LoVo (cell line): ENCODE results near the gene KCNK10.
A peak's percentile ranks its signal among the peaks of the same experiment; 100 is the strongest.

Experiments
- DNase-seq: peaks from one replicate; pipeline ENCODE4 v3.0.0-alpha.2; 2016; ENCODE audit warnings: low spot score

Gene KCNK10, protein sequence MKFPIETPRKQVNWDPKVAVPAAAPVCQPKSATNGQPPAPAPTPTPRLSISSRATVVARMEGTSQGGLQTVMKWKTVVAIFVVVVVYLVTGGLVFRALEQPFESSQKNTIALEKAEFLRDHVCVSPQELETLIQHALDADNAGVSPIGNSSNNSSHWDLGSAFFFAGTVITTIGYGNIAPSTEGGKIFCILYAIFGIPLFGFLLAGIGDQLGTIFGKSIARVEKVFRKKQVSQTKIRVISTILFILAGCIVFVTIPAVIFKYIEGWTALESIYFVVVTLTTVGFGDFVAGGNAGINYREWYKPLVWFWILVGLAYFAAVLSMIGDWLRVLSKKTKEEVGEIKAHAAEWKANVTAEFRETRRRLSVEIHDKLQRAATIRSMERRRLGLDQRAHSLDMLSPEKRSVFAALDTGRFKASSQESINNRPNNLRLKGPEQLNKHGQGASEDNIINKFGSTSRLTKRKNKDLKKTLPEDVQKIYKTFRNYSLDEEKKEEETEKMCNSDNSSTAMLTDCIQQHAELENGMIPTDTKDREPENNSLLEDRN

GRCh38 chr14:88323086-88323522 lies at the start of gene KCNK10:
KCNK10 (minus strand) TSS chr14:88323269; CDS start chr14:88322798, 471 bp downstream.
- DNase-seq = no peak

- no peak for DNase-seq
Observed at GRCh38 chr14:88369496-88369895, 46.4 kb upstream of the KCNK10 start.

DNA sequence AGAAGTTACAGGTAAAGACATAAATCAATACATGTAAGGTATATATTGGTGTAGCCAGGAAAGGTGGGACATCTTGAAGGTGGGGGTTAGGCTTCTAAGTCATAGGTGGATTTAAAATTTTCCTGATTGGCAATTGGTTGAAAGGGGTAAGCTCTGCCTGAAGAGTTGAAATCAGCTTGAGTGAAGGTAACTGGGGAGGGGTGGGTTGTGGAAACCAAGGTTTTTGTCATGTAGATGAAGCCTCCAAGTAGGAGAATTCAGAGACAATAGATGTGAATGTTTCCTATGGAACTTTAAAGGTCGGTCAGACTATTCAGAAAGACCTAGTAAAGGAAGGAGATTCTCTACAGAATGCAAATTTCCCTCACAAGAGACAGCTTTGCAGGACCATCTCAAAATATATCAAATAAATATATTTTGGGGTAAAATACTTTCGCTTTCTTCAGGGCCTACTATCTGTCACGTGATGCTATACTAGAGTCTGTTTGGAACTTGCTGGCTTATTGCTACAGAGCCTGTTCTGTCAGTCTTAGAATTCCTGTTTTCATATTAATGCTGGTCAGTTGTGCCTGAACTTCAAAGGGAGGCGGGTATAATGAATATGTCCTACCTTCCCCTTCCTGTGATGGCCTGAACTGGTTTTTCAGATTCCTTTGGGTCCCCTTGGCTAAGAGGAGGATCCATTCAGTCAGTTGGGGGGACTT lies 41.8 kb upstream of the KCNK10 start:
- DNase-seq = no peak

DNA sequence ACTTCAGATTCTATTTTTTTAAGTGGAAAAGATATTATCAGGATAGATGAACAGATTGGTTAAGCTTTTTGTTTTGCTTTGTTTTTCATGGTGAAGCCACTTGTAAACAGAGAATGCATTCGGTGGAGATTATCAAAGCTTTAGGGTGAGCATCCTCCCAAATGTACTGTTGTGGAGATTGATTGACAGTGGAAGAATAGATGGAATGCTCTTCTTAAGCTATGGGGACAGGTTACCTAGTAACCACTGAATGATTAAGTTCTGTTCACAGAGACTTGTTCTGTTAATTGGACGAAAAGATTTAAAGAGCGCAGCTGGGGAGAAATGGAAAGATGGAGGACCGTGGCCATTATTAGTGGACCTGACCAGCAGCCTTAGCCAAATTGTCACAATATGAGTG lies 40.6 kb upstream of the KCNK10 start:
- DNase-seq = no peak

GRCh38 chr14:88359500-88359899 lies 36.4 kb upstream of the KCNK10 start:
- no peak for DNase-seq

DNA sequence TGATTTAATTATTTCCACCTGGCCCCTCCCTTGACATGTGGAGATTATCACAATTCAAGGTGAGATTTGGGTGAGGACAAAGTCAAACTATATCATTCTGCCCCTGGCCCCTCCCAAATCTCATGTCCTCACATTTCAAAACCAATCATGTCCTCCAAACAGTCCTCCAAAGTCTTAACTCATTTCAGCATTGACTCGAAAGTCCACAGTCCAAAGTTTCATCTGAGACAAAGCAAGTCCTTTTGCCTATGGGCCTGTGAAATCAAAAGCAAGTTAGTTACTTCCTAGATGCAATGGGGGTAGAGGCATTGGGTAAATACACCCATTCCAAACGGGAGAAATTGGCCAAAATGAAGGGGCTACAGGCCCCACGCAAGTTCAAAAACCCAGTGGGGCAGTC lies 31.3 kb upstream of the KCNK10 start:
- DNase-seq = no peak

- no peak for DNase-seq
Observed at GRCh38 chr14:88352698-88353097, 29.6 kb upstream of the KCNK10 start.

DNA sequence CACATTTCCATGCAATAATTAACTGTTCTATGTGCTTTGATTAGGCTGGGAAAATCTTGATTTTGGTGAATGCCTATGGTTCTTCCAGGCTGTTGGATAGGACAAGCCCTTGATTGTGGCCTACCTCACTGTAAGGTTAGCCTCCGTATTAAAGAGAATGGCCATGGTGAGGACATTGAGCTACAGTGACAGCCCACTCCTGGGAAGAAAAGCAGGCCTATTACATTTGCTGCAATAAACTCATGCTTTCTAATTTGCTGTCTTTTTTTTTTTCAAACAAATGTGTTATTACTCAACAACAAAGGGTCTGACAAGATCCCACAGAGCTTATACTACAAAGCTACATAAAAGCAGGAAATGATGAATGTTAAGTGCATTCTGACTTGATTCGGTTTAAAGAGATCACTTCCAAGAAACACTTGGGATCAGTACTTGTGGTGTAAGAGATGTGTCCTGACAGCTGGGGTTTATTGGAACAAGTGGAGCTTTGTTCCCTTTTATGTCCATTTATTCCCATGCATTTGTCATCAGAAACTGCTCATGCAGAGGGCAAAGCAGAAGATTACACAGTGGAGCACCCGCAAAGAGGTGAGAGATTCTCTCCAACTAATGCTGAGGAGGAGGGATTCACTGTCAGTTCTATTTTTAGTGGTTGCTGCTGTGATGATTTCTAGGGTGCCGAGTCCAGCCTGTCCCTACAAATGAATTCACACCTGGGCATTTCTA lies 29.1 kb upstream of the KCNK10 start:
- no peak for DNase-seq

DNA sequence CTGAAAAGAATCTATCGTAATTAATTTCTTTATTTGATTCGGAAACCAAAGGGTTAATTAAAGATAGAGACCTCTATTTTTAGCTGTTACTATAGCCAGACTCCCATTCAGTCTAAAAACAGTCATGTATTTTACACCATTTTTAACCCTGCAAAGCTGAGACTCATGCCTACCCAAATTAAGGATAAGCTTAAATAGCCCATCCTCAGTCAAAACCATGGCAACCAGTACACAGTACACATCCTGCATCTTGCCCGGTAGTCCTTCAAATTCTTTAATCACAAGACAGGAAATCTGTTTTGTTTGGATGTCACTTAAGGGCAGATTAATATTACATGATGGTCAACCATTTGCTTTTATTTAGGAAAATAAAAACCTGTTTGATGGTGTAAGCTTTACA lies 25.5 kb upstream of the KCNK10 start:
- DNase-seq = no peak

DNA sequence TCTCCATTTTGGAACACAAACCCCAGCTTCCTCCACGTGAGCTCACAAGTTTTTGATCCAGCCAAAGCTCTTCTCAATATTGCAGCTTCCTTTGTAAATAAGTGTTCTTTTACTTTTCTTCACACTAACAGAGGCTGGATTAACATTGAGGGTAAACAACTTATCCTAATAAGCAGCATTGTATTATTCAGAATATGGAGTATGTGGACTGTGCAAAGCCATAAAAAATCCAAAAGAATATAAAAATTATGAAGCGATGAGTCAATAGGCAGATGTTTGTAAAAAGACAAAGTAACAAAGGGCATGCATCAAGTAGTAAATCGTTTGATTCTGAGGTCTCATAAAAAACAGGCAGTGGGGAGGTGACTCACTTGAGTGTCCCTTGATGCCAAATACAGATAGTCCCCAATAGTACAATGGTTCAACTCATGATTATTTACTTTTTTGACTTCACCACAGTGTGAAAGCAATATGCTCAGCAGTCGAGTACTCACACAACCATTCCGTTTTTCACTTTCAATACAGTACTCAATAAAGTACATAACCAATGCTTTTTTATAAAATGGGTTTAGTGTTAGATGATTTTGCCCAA lies 23.1 kb upstream of the KCNK10 start:
- DNase-seq = peak; percentile 77

DNA sequence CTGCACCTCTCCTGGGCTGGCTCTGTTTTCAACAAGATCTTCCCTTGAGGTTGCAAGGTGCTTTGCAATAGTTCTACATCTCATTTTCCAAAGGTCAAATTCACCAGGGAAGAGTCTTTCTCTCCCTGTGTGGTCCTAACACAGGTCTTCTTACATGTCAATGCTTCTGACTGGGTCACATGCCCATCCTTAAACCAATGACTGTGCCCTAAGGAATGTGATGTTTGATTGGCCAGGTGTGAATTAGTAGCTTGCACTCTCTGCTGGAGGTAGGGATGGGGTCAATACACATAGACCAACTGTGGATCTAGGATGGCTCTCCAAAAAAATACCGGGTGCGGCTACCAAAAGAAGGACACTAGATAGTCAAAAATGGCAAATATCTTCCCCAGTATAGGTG lies 19.9 kb upstream of the KCNK10 start:
- DNase-seq = no peak

GRCh38 chr14:88340357-88340756 lies 17.3 kb upstream of the KCNK10 start:
- DNase-seq = no peak

DNA sequence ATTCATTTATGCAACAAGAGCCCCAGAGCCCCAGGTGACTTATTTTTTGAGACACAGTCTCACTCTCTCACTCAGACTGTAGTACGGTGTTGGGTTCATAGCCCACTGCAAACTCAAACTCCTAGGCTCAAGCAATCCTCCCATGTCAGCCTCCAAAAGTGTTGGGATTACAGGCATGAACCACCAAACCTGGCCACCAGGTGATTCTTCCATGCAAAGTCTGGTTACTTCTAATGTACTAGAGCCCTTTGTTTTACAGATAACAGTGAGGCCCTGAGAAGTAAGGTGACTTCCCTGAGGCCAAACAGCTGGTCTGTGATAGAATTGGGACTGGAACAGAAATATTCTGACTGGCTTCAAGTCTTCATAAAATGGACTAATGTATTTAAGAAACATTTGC lies 10.0 kb upstream of the KCNK10 start:
- no peak for DNase-seq

DNA sequence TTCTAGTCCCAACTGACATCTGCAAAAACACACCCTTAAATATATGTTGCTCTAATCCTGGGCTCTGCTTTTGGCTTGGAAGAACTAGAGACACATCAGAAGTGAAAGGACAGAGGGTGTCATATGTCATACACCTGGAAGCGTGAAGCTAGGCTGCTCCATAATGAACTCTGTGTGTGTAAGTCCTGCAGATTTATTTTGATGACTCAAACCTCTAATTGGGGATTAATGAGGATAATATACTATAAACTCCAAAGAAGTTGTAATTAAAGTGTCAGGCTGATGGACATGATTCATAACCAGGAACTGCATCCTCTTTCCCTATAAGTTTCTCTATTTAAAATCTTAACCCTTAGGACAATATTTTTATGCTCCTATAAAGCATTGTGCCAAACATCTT lies 4.4 kb upstream of the KCNK10 start:
- DNase-seq = peak; percentile 4

GRCh38 chr14:88326352-88327103 lies 3.5 kb upstream of the KCNK10 start:
- no peak for DNase-seq

DNA sequence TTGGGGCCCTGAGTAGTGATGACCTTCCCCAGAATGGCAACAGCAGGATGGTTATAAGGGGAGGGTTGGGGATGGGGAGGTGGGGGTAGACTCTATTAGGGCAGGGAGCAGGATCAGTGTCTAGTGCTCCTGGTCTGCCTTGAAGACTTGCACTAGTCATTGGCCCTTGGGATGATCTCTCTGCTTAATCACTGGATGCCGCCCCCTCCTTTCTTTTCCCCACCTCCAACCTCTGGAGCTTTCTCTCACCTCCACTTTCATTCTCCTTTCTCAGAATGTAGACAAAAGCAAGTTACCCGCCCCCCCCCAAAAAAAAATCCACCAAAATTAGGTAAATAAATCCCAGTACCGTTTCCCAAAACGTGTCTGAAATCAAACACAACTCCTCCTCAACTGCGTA lies 2.8 kb upstream of the KCNK10 start:
- DNase-seq = no peak

DNA sequence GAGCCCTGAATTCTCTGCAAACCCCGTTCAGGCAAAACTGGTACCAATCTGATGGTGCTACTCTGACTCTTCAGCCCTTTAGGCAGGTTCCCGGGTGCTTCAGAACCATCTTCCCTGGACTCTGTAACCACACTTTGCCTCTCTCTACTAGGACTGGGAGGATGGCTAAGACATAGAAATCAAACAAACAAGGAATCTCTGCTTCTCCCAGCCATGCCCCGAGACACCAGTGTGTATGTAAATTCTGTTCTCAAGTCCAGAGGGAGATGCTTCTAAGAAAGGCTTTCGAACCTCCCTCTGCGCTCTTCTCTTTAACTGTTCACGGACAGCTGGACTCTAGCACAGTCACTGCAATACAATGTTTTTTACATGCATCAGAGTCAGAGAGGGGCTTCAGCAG lies 1.9 kb upstream of the KCNK10 start:
- DNase-seq = no peak

GRCh38 chr14:88324491-88324890 lies 1.4 kb upstream of the KCNK10 start:
- DNase-seq = no peak

DNA sequence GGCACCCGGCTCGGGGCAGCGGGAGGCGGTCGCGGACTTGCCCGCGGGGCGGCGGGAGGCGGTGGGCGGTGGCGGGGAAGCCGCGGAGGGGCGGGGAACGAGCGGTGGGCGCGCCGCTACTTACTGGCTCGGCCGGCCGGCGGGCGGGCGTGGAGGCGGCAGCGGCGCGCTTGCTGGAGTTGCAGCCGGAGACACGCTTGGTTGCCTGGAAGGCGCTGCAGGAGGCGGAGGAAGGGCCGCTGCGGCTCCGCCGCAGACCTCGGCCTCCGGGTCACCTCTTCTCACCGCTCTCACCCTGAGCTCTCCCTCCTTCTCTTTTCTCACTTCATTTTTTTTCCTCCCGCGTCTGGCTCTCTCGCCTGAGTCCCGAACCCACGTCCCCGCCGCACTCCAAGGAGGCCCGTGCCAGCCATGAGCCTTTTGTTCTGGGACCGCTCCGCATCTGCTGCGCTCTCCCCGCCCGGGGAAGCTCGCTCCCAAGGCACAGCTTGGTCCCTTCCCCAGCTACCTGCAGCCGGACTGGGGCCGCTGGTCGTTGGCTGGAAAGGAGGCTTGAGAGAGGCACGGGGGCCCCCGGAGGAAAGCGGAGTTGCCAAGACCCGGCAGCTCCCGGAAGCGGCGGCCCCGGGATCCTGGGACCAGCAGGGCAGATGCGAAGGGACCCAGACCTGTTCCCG lies 592 bp upstream of the KCNK10 start:
- DNase-seq = no peak

- no peak for DNase-seq
Observed at GRCh38 chr14:88322504-88323085, 474 bp downstream of the KCNK10 start.
